DOHH2 (cell line): Measurements from ENCODE around the gene CPA2.

Source experiments
- H3F3A ChIP-seq: fragments of 200-600 bp; sonication (generic), shearing (Covaris generic); 2 replicates; pipeline ENCODE4 v1.6.0; 2016; ENCODE audit warnings: antibody characterized with exemption, mild to moderate bottlenecking; ENCODE audit not compliant: control insufficient read depth, insufficient read depth
- H3K27ac ChIP-seq: fragments of 200-600 bp; sonication (generic); 2 replicates; pipeline ENCODE4 v1.5.1; 2014; ENCODE audit warnings: low read depth, mild to moderate bottlenecking, low read length, moderate library complexity
- H3K27me3 ChIP-seq: fragments of 200-600 bp; sonication (generic); 2 replicates; pipeline ENCODE4 v1.6.1; 2014; ENCODE audit warnings: mild to moderate bottlenecking, low read length, mixed read lengths; ENCODE audit not compliant: control insufficient read depth
- H3K36me3 ChIP-seq: fragments of 200-600 bp; sonication (generic); 2 replicates; pipeline ENCODE4 v1.6.1; 2014; ENCODE audit warnings: mild to moderate bottlenecking, low read length, moderate library complexity, mixed read lengths; ENCODE audit not compliant: control insufficient read depth
- H3K4me1 ChIP-seq: fragments of 200-600 bp; sonication (generic); 2 replicates; pipeline ENCODE4 v1.6.1; 2014; ENCODE audit warnings: mild to moderate bottlenecking, low read length, mixed read lengths; ENCODE audit not compliant: control insufficient read depth
- H3K4me2 ChIP-seq: fragments of 200-600 bp; sonication (generic); 2 replicates; pipeline ENCODE4 v1.6.0; 2014; ENCODE audit warnings: mild to moderate bottlenecking, low read length, moderate library complexity
- H3K4me3 ChIP-seq: fragments of 200-600 bp; sonication (generic); 2 replicates; pipeline ENCODE4 v1.5.1; 2014; ENCODE audit warnings: mild to moderate bottlenecking, low read length, mixed read lengths
- H3K79me2 ChIP-seq: fragments of 200-600 bp; sonication (generic); 2 replicates; pipeline ENCODE4 v1.6.1; 2014; ENCODE audit warnings: mild to moderate bottlenecking, low read length, mixed read lengths; ENCODE audit not compliant: control insufficient read depth
- H3K9me2 ChIP-seq: fragments of 200-600 bp; sonication (generic); replicated peaks from 2 replicates; pipeline ENCODE4 v1.6.1; 2014; ENCODE audit warnings: mild to moderate bottlenecking, low read length, mixed read lengths; ENCODE audit not compliant: control insufficient read depth
- H3K9me3 ChIP-seq: fragments of 200-600 bp; sonication (generic); 2 replicates; pipeline ENCODE4 v1.6.1; 2014; ENCODE audit warnings: antibody characterized with exemption, low read length, mixed read lengths; ENCODE audit not compliant: control insufficient read depth, insufficient read depth
- H4K20me1 ChIP-seq: fragments of 200-600 bp; sonication (generic); 2 replicates; pipeline ENCODE4 v1.6.0; 2014; ENCODE audit warnings: low read depth, mild to moderate bottlenecking, antibody characterized with exemption, low read length, moderate library complexity; ENCODE audit not compliant: control insufficient read depth, insufficient read depth
- EZH2phosphoT487 ChIP-seq: fragments of 200-600 bp; sonication (generic); IDR thresholded peaks from 2 replicates; pipeline ENCODE4 v1.6.1; 2017; ENCODE audit warnings: borderline replicate concordance, mild to moderate bottlenecking, antibody characterized with exemption, low read length, moderate library complexity, mixed read lengths
- TF ChIP-seq, protein P1 (sequence below): fragments of 200-600 bp; sonication (generic); IDR thresholded peaks from one replicate; pipeline ENCODE4 v1.5.1; 2014; ENCODE audit warnings: antibody characterized with exemption, mild to moderate bottlenecking, low read depth, low read length; ENCODE audit not compliant: poor library complexity, severe bottlenecking

Gene CPA2

GRCh38 chr7:130274296-130274695, 7.6 kb downstream of the CPA2 start:
- H3K4me2 ChIP-seq, result no peak overlapping the region
- no peak overlapping the region for H3K27ac ChIP-seq
- H3K9me3 ChIP-seq, result no peaks in the 10 kb centered on the region
- H3K4me1 ChIP-seq, result no peaks in the 10 kb centered on the region
- H3K79me2 ChIP-seq, result no peaks in the 10 kb centered on the region
- H3K9me2 ChIP-seq, result no peaks in the 10 kb centered on the region
- TF ChIP-seq EZH2phosphoT487, result no peak
- TF ChIP-seq, protein P1, sequence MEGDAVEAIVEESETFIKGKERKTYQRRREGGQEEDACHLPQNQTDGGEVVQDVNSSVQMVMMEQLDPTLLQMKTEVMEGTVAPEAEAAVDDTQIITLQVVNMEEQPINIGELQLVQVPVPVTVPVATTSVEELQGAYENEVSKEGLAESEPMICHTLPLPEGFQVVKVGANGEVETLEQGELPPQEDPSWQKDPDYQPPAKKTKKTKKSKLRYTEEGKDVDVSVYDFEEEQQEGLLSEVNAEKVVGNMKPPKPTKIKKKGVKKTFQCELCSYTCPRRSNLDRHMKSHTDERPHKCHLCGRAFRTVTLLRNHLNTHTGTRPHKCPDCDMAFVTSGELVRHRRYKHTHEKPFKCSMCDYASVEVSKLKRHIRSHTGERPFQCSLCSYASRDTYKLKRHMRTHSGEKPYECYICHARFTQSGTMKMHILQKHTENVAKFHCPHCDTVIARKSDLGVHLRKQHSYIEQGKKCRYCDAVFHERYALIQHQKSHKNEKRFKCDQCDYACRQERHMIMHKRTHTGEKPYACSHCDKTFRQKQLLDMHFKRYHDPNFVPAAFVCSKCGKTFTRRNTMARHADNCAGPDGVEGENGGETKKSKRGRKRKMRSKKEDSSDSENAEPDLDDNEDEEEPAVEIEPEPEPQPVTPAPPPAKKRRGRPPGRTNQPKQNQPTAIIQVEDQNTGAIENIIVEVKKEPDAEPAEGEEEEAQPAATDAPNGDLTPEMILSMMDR, result no peak
- no peaks in the 10 kb centered on the region for H3F3A ChIP-seq
- no peaks in the 10 kb centered on the region for H3K36me3 ChIP-seq
- no peak overlapping the region for H3K4me3 ChIP-seq
- H3K27me3 ChIP-seq, result peaks cover 21% of the 10 kb centered on the region; the same call in 1 of the 2 replicates
- H4K20me1 ChIP-seq, result no peaks in the 10 kb centered on the region

GRCh38 chr7:130274983-130275591, 8.4 kb downstream of the CPA2 start:
- H3F3A ChIP-seq, result no peaks in the 10 kb centered on the region
- H3K4me3 ChIP-seq, result no peak overlapping the region
- TF ChIP-seq EZH2phosphoT487, result no peak
- TF ChIP-seq, protein P1, result no peak
- no peaks in the 10 kb centered on the region for H4K20me1 ChIP-seq
- no peaks in the 10 kb centered on the region for H3K9me3 ChIP-seq
- no peaks in the 10 kb centered on the region for H3K36me3 ChIP-seq
- no peak overlapping the region for H3K4me2 ChIP-seq
- H3K4me1 ChIP-seq, result no peaks in the 10 kb centered on the region
- no peaks in the 10 kb centered on the region for H3K9me2 ChIP-seq
- H3K27ac ChIP-seq, result no peak overlapping the region
- peaks cover 28% of the 10 kb centered on the region for H3K27me3 ChIP-seq
- no peaks in the 10 kb centered on the region for H3K79me2 ChIP-seq

DNA sequence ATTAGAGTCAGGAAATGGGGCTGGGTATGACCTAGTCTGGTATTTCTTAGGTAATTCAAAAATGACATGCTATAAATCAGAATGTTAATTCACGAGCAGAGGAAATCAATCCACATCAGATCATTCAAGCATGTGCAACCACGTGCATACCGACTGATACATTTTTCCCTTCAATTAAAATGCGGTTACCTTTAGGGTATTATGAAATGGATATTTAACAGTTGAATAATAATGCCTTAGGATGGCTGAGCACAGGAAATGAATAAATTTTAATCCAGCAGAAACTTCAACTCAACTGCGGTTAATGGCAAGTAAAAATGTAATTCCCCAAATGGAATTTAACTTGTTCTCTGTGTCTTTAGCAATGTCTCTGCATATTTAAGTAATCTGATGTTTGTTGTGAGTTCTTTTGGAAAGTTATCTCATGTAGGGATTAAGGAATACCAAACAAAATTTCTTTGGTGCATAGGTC, 9.2 kb downstream of the CPA2 start:
- no peaks in the 10 kb centered on the region for H4K20me1 ChIP-seq
- no peak overlapping the region for H3K27ac ChIP-seq
- no peaks in the 10 kb centered on the region for H3K4me1 ChIP-seq
- no peaks in the 10 kb centered on the region for H3K36me3 ChIP-seq
- no peaks in the 10 kb centered on the region for H3F3A ChIP-seq
- H3K9me2 ChIP-seq, result no peaks in the 10 kb centered on the region
- H3K4me3 ChIP-seq, result no peak overlapping the region
- H3K9me3 ChIP-seq, result no peaks in the 10 kb centered on the region
- no peak overlapping the region for H3K4me2 ChIP-seq
- TF ChIP-seq EZH2phosphoT487, result no peak
- TF ChIP-seq, protein P1, result no peak
- H3K27me3 ChIP-seq, result peaks cover 28% of the 10 kb centered on the region
- no peaks in the 10 kb centered on the region for H3K79me2 ChIP-seq
